CD4-positive, alpha-beta memory T cell (primary cell): Measurements from ENCODE around the gene CRYBB1. TPM values are rescaled to one million over a fixed set of nuclear protein-coding genes. Genes with fewer than 3 reads are reported as not detected.

ENCODE experiments used
- CTCF ChIA-PET: fragments of 350-600 bp; sonication (Branson Sonifier 250); formaldehyde crosslinking; loops from one replicate; lab custom pipeline; 2021; ENCODE audit warnings: inconsistent platforms; ENCODE audit not compliant: partially characterized antibody; lab: Charles Lee
- POLR2A ChIA-PET: fragments of 350-600 bp; sonication (Branson Sonifier 250); formaldehyde crosslinking; loops from one replicate; lab custom pipeline; 2021; ENCODE audit not compliant: partially characterized antibody; lab: Charles Lee
- DNase-seq, 5 donors: peaks; one replicate each; pipeline versions ENCODE4 v3.0.0 to v3.0.0-alpha.2; 2020 to 2022; ENCODE audit warnings: mixed read lengths in 1 of 5
- H3K27ac ChIP-seq: one replicate; pipeline ENCODE4 v1.7.0; 2013; ENCODE audit warnings: low read depth, low read length
- H3K27me3 ChIP-seq: 2 replicates; pipeline ENCODE4 v1.7.0; 2013; ENCODE audit warnings: mild to moderate bottlenecking, low read length, moderate library complexity; ENCODE audit not compliant: insufficient read depth
- H3K36me3 ChIP-seq: 2 replicates; pipeline ENCODE4 v1.7.0; 2013; ENCODE audit warnings: mild to moderate bottlenecking, low read length, moderate library complexity; ENCODE audit not compliant: insufficient read depth
- H3K4me1 ChIP-seq: 2 replicates; pipeline ENCODE4 v1.7.0; 2013; ENCODE audit warnings: mild to moderate bottlenecking, low read length, moderate library complexity; ENCODE audit not compliant: insufficient read depth
- H3K4me3 ChIP-seq, 2 donors: one replicate each; pipeline ENCODE4 v1.7.0; 2013; ENCODE audit warnings: low read length in 2 of 2, mild to moderate bottlenecking in 1 of 2
- H3K9me3 ChIP-seq, 2 donors: one replicate each; pipeline ENCODE4 v1.7.0; 2013; ENCODE audit warnings: low read length in 2 of 2, control low read depth in 1 of 2; ENCODE audit not compliant: control insufficient read depth in 1 of 2
- H3K27ac Mint-ChIP-seq, 7 donors: one replicate each; pipeline ENCODE4 v1.8.0; 2020 to 2021; ENCODE audit warnings: mixed read lengths in 7 of 7, mild to moderate bottlenecking in 6 of 7, inconsistent platforms in 3 of 7, moderate library complexity in 3 of 7
- H3K27me3 Mint-ChIP-seq, 2 donors: one replicate each; pipeline ENCODE4 v1.8.0; 2020 to 2021; ENCODE audit warnings: mixed read lengths in 2 of 2
- H3K36me3 Mint-ChIP-seq, 2 donors: one replicate each; pipeline ENCODE4 v1.8.0; 2020 to 2021; ENCODE audit warnings: mixed read lengths in 2 of 2, inconsistent platforms in 1 of 2, mild to moderate bottlenecking in 1 of 2
- H3K4me1 Mint-ChIP-seq, 4 donors: one replicate each; pipeline ENCODE4 v1.8.0; 2020 to 2021; ENCODE audit warnings: mixed read lengths in 4 of 4, mild to moderate bottlenecking in 1 of 4
- H3K4me3 Mint-ChIP-seq, 8 donors: one replicate each; pipeline ENCODE4 v1.8.0; 2020 to 2021; ENCODE audit warnings: mixed read lengths in 8 of 8, mild to moderate bottlenecking in 7 of 8, moderate library complexity in 6 of 8, inconsistent platforms in 3 of 8
- H3K9me3 Mint-ChIP-seq, 8 donors: one replicate each; pipeline ENCODE4 v1.8.0; 2020 to 2021; ENCODE audit warnings: mixed read lengths in 8 of 8, mild to moderate bottlenecking in 5 of 8, inconsistent platforms in 3 of 8, moderate library complexity in 1 of 8
- intact Hi-C: fragments of 100-400 bp; cut with micrococcal nuclease; formaldehyde crosslinking; loops from one replicate; pipeline ENCODE4 v1.15.1; 2023
- polyA plus RNA-seq, 2 donors: library from polyadenylated mRNA; unstranded; fragments of 300-500 nt; fragmentation: Illumina TruSeq; gene quantifications; one replicate each; pipeline ENCODE4 v1.2.3, GENCODE V29; 2021
- total RNA-seq, 2 experiments: library from RNA; stranded (reverse); gene quantifications; one replicate each; pipeline ENCODE4 v1.2.3, GENCODE V29; 2021

CRYBB1 gene
- total and polyA plus RNA-seq, 4 experiments from 2014 or later: not detected

DNA sequence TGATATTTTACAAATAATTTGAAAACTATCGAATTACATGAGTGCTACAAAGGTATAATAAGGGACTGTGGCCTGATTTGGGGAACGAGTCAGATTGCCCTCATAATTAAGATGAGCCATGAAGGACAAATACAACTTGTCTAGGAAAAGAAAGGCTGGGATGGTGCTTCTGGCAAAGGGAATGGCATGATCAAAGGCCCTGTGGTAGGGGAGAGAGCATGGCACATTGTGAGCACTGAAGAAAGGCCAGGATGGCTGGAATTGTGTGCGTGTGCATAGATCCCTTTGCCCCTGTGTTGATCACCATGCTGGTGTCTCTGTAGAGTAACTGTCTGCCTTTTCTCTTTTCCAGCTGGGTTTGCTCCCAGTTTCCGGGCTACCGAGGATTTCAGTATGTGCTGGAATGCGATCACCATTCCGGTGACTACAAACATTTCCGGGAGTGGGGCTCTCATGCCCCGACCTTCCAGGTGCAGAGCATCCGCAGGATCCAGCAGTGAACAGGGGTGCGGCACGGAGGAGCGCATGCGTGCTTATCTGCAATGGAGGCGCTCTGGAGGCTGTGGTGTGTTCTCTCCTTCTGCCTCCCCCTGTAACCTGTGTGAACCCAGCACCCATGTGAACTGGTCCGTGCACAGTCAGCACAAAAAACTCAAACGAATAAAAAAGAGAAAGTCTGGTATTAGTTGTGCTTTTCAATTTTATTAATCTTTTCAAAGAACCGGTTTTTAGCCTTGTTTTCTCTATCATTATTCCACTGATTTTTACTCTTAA lies 12.3 kb upstream of the CRYBB1 start:
- H3K27ac Mint-ChIP-seq: peak overlapping the region in 1 of 7 donors; percentile 14
- peaks cover 5 to 12% (median 8%) of the 10 kb centered on the region in 4 donors for H3K4me1 Mint-ChIP-seq
- H3K27me3 Mint-ChIP-seq: no peaks in the 10 kb centered on the region
- Histone ChIP-seq H3K4me1 (no peaks in the 10 kb centered on the region), H3K27ac (no peak overlapping the region), H3K9me3 (no peaks in the 10 kb centered on the region), H3K4me3 (no peak overlapping the region), H3K36me3 (no peaks in the 10 kb centered on the region), H3K27me3 (no peaks in the 10 kb centered on the region)
- CTCF ChIA-PET: interaction anchor here (0.8 kb wide), 1 partner anchor 105 kb away, joined by 3 read pairs; no protein-coding TSS in a partner anchor
- no peak for DNase-seq
- intact Hi-C loops: no loop called here
- H3K9me3 Mint-ChIP-seq: peaks cover 0 to 4% (median 0%) of the 10 kb centered on the region in 8 donors
- POLR2A ChIA-PET: interaction anchor here (0.7 kb wide), 1 partner anchor 82 kb away, joined by 3 read pairs; no protein-coding TSS in a partner anchor
- no peaks in the 10 kb centered on the region for H3K36me3 Mint-ChIP-seq
- H3K4me3 Mint-ChIP-seq: no peak overlapping the region

DNA sequence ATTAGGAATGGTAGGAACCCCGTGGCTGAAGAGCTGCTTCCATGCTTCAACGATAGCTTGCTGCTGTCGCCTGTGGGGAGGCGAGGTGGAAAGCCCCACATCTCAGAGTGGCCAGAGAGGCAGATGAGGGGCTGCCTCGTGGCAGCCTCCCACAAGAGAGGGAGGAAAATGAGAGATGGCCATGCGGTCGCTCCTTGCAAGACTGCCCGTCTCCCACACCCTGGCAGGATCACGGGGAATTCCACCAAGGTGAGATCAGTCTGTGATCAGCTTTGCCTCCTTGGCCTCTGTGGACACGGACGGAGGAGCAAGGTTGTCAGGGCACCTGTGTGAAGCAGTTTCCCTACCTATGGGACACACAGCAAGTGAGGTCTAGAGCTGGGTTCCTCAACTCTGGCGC lies 7.0 kb upstream of the CRYBB1 start:
- CTCF ChIA-PET: interaction anchor here (1.1 kb wide), 2 partner anchors 12 to 18 kb away, joined by 3 to 4 read pairs; no protein-coding TSS in a partner anchor
- DNase-seq: no peak
- H3K4me3 ChIP-seq: no peak overlapping the region
- POLR2A ChIA-PET: no interaction called here
- intact Hi-C loops: no loop called here
- H3K36me3 ChIP-seq: no peaks in the 10 kb centered on the region
- Mint-ChIP-seq H3K9me3 (no peaks in the 10 kb centered on the region), H3K36me3 (no peaks in the 10 kb centered on the region), H3K4me1 (peaks cover 0 to 4% (median 3%) of the 10 kb centered on the region in 4 donors), H3K27ac (no peak overlapping the region), H3K4me3 (no peak overlapping the region), H3K27me3 (no peaks in the 10 kb centered on the region)
- no peak overlapping the region for H3K27ac ChIP-seq
- H3K4me1 ChIP-seq: no peaks in the 10 kb centered on the region
- H3K27me3 ChIP-seq: no peaks in the 10 kb centered on the region
- H3K9me3 ChIP-seq: no peaks in the 10 kb centered on the region

- no peaks in the 10 kb centered on the region for H3K4me1 ChIP-seq
- Mint-ChIP-seq H3K27ac (no peak overlapping the region), H3K27me3 (no peaks in the 10 kb centered on the region), H3K9me3 (no peaks in the 10 kb centered on the region), H3K4me3 (no peak overlapping the region), H3K36me3 (no peaks in the 10 kb centered on the region), H3K4me1 (peaks cover 0 to 4% (median 3%) of the 10 kb centered on the region in 4 donors)
- intact Hi-C loops: no loop called here
- POLR2A ChIA-PET: no interaction called here
- no peak overlapping the region for H3K27ac ChIP-seq
- no peak overlapping the region for H3K4me3 ChIP-seq
- H3K27me3 ChIP-seq: no peaks in the 10 kb centered on the region
- DNase-seq: no peak
- no peaks in the 10 kb centered on the region for H3K36me3 ChIP-seq
- CTCF ChIA-PET: interaction anchor here (1.1 kb wide), 2 partner anchors 12 to 18 kb away, joined by 3 to 4 read pairs; no protein-coding TSS in a partner anchor
- no peaks in the 10 kb centered on the region for H3K9me3 ChIP-seq
Observed at GRCh38 chr22:26623984-26624383, 6.2 kb upstream of the CRYBB1 start.

DNA sequence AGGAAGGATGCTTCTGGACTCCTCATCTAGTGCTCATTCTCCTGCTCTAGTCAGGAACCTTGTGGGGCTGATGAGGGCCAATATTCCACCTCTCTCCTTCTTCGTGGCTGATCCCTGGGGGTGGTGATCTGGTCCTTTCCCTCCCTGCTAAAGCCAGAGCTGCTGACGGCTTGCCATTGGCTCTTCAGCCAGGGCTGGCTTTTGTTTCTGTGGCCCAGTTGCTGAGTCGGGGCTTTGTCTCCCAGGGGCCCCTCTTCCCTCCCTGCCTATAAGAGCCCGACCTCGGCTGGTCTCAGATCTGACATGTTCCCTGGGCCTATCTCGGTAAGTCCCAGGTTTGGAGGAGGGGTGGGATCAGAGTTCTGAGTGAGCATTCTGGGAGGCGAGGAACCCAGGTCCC lies 3.8 kb upstream of the CRYBB1 start, which contains the start of gene CRYBA4:
Gene CRYBA4, plus strand, starts transcription at position 301 of the 400 bp plus-strand sequence. CDS start 634 bp downstream, outside the sequence.
- intact Hi-C loops: no loop called here
- H3K9me3 ChIP-seq: no peaks in the 10 kb centered on the region
- H3K36me3 ChIP-seq: no peaks in the 10 kb centered on the region
- POLR2A ChIA-PET: no interaction called here
- CTCF ChIA-PET: interaction anchor here (1.5 kb wide), 1 partner anchor 21 kb away, joined by 3 read pairs; no protein-coding TSS in a partner anchor
- no peak within 1 kb of the TSS for H3K4me3 ChIP-seq
- Mint-ChIP-seq H3K9me3 (no peaks in the 10 kb centered on the region), H3K36me3 (no peaks in the 10 kb centered on the region), H3K4me3 (no peak within 1 kb of the TSS), H3K27ac (no peak within 1 kb of the TSS), H3K4me1 (peaks cover 0 to 3% (median 1%) of the 10 kb centered on the region in 4 donors), H3K27me3 (no peaks in the 10 kb centered on the region)
- H3K4me1 ChIP-seq: no peaks in the 10 kb centered on the region
- no peak within 1 kb of the TSS for H3K27ac ChIP-seq
- no peaks in the 10 kb centered on the region for H3K27me3 ChIP-seq
- no peak for DNase-seq

DNA sequence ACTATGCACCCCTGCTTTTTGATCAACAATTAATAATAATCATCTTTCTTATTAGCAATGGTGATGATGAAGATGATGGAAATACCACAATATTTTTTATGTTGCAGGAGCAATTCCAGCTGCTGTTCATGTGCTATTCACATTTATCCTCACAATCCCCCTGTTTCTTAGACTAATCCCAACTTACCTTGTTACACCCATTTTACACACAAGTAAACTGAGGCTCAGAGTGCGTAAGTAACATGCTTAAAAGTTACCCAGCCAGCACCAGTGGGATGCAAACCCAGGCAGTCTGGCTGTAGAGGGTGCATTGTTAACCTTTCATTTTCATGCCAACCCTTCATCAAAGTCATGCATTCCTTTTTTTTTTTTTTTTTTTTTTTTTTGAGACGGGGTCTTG lies 2.4 kb upstream of the CRYBB1 start:
- Histone ChIP-seq H3K4me1 (no peaks in the 10 kb centered on the region), H3K4me3 (no peak overlapping the region), H3K27me3 (no peaks in the 10 kb centered on the region), H3K9me3 (no peaks in the 10 kb centered on the region), H3K36me3 (no peaks in the 10 kb centered on the region), H3K27ac (no peak overlapping the region)
- DNase-seq: no peak
- peaks cover 0 to 3% (median under 1%) of the 10 kb centered on the region in 4 donors for H3K4me1 Mint-ChIP-seq
- H3K4me3 Mint-ChIP-seq: no peak overlapping the region
- intact Hi-C loops: no loop called here
- H3K27ac Mint-ChIP-seq: peak overlapping the region in 1 of 7 donors; percentile 43
- H3K27me3 Mint-ChIP-seq: no peaks in the 10 kb centered on the region
- ChIA-PET CTCF (interaction anchor here (0.7 kb wide), 1 partner anchor 159 kb away, joined by 3 read pairs; no protein-coding TSS in a partner anchor), POLR2A (no interaction called here)
- no peaks in the 10 kb centered on the region for H3K36me3 Mint-ChIP-seq
- H3K9me3 Mint-ChIP-seq: no peaks in the 10 kb centered on the region

DNA sequence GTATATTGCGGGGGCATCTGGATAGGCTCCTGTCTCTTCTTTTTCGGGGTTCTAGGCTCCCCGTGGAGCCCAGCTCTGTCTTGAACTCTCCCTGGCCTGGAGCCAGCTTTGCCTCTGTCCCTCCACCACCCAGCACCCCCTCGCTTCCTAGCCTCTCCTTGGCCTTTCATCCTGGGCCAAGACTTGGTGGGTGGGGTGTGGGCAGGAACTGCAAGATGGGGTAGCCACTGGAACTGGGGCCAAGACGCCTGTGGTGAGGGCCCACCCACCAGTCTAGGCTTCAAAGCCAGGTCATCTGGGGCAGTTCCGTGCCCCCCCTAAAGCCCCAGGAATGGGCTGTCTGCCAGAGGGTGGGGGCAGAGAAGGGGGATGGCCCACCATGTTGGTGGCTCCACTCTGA lies 1.7 kb upstream of the CRYBB1 start:
- H3K27me3 Mint-ChIP-seq: no peaks in the 10 kb centered on the region
- intact Hi-C loops: no loop called here
- no peak for DNase-seq
- CTCF ChIA-PET: no interaction called here
- H3K36me3 Mint-ChIP-seq: no peaks in the 10 kb centered on the region
- Histone ChIP-seq H3K36me3 (no peaks in the 10 kb centered on the region), H3K4me3 (no peak overlapping the region), H3K9me3 (no peaks in the 10 kb centered on the region), H3K27me3 (no peaks in the 10 kb centered on the region), H3K27ac (no peak overlapping the region), H3K4me1 (no peaks in the 10 kb centered on the region)
- H3K9me3 Mint-ChIP-seq: no peaks in the 10 kb centered on the region
- POLR2A ChIA-PET: no interaction called here
- no peak overlapping the region for H3K4me3 Mint-ChIP-seq
- peaks cover 0 to 3% (median under 1%) of the 10 kb centered on the region in 4 donors for H3K4me1 Mint-ChIP-seq
- H3K27ac Mint-ChIP-seq: no peak overlapping the region

DNA sequence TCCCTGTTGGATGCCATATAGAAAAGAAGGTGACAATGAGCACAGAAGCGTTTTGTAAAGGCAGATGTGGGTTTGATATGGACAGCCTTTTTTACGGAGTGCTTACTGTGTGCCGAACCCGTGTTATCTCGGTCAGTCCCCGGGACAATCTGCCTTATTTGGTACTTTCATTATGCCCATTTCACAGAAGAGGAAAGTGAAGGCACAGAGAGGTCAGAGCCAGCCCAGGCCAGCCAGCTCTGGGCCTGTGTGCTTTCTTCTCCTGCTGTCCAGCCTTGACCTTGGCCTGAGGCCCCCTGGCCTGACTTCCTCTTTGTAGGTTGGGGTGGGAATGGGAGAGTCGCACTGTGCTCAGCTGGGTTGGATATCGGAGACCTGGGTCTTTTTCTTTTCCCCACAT lies 628 bp upstream of the CRYBB1 start:
- H3K27ac Mint-ChIP-seq: peak overlapping the region in 3 of 7 donors; percentile 41 to 63 (median 53)

More for the DNA sequence above, 628 bp upstream of the CRYBB1 start:
- Mint-ChIP-seq H3K36me3 (no peaks in the 10 kb centered on the region), H3K27me3 (no peaks in the 10 kb centered on the region), H3K4me1 (peaks cover 0 to 3% (median under 1%) of the 10 kb centered on the region in 4 donors), H3K4me3 (no peak overlapping the region), H3K9me3 (no peaks in the 10 kb centered on the region)
- H3K4me3 ChIP-seq: no peak overlapping the region
- H3K9me3 ChIP-seq: no peaks in the 10 kb centered on the region
- intact Hi-C loops: no loop called here
- no peak for DNase-seq
- H3K27ac ChIP-seq: no peak overlapping the region
- POLR2A ChIA-PET: no interaction called here
- H3K27me3 ChIP-seq: no peaks in the 10 kb centered on the region
- no peaks in the 10 kb centered on the region for H3K4me1 ChIP-seq
- no peaks in the 10 kb centered on the region for H3K36me3 ChIP-seq
- CTCF ChIA-PET: no interaction called here
